ENCODE measurements around the gene ARHGEF19.
"Not testable (repeated sequence)": the region's sequence is repeated elsewhere in the genome, so short reads cannot be mapped to it uniquely, and the experiment has no call there.

ARHGEF19 gene

GRCh38 chr1:16243936-16244649 lies 31.6 kb upstream of the ARHGEF19 start:
- peak; percentile 86 for DNase-seq

GRCh38 chr1:16243215-16243610 lies 30.8 kb upstream of the ARHGEF19 start:
- DNase-seq, result no peak

GRCh38 chr1:16242556-16243214 lies 30.2 kb upstream of the ARHGEF19 start:
- DNase-seq, result no peak

DNA sequence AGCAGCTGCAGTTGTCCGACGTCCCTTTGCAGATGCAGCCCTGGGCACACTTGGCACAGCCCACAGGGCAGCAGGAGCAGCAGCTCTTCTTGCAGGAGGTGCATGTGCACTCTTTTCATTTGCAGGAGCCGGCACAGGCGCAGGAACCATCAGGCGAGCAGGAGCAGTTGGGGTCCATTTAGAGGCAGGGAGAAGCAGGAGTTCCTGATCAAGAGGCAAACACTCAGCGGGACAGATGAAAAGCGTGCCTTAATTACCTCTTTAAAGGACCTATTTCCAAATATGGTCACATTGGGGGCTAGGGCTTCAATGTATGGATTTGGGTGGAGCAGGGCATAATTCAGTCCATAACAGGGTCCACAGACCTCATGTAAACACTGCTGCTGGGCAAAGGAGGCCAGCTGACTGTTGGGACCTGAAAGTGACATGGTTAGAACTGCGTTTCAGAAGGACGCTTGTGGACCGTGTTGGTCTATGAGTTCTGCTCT lies 28.8 kb upstream of the ARHGEF19 start:
- no peak for DNase-seq

- no peak for DNase-seq
Observed at GRCh38 chr1:16239972-16240491, 27.6 kb upstream of the ARHGEF19 start.

DNA sequence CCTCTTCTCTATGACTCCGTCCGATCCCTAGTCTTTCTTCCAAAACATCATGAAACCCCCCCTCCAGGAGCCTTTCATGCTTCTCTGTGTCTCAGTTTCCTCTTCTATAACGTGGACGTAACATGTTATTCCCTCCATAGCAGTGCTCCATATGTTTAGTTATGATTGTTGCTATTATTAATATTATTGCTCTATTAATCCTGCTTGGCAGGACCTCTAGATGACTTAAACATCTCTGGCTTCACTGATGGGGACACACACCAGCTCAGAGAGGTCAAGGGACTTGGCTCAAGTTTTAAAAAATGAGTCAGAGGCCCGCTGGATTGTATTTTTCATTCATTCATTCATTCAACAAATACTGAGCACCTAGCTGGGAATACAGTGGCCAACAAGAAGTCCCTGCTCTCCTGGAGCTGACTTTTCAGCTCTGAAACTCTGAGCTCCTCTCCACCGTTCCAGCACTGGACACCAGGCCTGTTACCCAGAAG lies 24.9 kb upstream of the ARHGEF19 start:
- DNase-seq, result no peak

GRCh38 chr1:16236511-16237342 lies 24.3 kb upstream of the ARHGEF19 start, which contains the start of gene CPLANE2:
TSS of gene CPLANE2 (minus strand) at chr1:16237183. CDS start at chr1:16236742, 441 bp downstream.
- DNase-seq, result peak; percentile 99

DNA sequence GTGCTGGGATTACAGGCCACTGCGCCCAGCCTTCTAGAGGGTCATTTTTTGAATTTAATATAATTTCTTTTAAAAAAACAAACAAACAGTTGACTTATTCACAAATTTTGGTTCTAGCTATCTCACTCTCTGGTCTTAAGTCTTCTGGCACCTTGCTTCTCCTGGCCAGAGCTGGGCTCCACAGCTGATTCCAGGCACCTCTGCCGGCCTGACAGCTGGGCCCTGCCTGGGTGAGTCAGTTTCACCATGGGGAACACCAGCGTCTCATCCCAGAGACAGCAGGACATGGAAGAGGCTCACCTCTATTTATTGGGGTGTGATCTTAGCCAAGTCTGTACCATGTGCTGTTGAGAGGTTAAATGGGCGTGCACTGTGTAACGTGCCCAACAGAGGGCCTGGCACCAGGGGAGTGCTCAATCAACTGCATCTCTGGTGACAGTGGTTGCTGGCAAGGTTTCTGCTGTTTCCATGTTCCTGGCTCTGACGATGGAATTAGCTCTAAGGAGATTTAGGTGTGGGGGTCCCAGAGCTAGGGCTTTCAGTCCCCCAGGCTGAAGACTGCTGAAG lies 23.6 kb upstream of the ARHGEF19 start:
- DNase-seq, result peak; percentile 88

DNA sequence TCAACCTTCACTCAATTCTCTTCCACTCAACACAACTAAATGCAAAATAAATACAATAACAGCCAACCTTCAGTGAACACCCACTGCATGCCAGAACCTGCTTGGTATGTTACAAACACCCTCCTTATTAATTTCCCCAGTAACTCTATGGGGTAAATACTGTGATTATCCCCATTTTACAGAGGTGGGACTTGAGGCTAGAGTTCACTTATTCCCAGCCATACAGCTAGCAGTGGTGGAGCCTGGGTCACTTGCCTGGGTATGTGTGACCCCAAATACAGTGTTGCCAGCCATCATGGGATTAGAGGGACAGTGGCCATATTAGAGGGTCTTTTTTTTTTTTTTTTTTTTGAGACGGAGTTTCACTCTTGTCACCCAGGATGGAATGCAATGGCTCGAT lies 22.9 kb upstream of the ARHGEF19 start:
- no peak for DNase-seq

DNA sequence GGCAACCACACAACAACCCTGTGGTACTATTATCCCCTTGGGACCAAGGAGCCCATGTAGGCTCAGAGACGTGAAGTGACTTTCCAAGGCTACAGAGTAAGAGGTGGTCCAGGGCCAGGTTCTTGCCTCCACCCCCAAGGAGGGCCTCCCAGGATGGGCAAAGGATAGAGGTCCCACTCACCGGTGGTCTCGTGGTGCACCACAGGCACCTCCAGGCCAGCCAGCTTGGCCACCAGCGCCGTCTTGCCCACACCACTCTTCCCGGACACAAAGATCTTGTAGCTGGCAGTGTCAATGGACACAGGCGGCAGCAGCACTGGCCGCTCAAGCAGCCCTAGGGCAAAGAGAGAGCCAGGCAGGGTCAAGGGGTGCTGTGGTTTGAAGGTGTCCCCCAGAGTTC lies 21.0 kb upstream of the ARHGEF19 start:
- DNase-seq, result no peak

GRCh38 chr1:16232316-16232710 lies 19.9 kb upstream of the ARHGEF19 start:
- DNase-seq, result no peak

GRCh38 chr1:16231331-16232315 lies 19.2 kb upstream of the ARHGEF19 start:
- no peak for DNase-seq

DNA sequence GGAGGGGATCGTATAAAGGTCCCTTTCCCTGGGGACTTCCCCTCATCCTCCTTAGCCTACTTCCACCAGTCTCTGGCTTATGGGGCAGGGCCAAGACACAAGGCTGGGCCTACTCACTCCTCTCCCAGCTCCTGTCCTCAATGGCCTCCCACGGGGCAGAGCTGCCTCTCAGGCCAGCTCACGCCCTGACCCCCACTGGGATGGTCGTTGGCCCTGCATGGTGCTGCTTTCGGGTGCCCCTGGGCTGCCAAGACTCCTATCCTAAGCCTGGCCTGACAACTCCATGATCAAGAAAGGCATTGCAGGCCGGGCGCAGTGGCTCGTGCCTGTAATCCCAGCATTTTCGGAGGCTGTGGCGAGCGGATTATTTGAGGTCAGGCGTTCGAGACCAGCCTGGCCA lies 18.3 kb upstream of the ARHGEF19 start:
- no peak for DNase-seq

- no peak for DNase-seq
Observed at GRCh38 chr1:16229976-16230740, 17.7 kb upstream of the ARHGEF19 start.

DNA sequence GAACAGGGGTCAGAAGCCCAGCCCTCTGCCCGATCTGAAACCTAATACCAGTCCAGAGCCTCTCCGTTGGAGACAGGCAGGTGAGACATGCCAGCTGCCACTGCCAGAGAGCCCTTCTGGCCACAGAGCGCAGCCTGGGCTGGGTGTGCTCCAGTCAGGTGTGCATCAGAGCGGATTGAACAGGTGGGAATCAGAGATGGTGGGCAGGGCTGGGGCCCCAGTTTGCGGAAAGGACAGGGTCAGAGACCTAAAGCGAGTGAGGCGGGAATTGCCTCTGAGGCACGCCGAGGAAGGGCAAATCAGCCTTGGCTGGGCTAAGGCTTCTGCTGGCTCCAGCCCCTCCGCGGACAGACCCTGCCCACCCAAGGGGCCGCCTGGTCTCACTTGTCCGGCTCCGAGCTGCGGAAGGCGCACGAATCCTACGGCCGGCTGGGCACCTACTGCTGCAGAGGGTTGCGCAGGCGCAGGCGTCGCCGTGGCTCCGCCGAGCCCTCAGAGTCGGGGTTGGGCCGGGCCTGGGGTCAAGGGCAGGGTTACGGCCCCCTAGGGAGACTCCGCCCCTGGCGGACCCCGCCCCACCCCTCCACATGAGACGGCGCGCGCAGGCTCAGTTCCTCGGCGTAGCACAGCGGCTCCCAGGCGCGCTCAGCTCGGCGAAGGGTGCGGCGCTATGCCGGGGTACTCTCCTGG lies 14.2 kb upstream of the ARHGEF19 start:
- DNase-seq, result no peak

DNA sequence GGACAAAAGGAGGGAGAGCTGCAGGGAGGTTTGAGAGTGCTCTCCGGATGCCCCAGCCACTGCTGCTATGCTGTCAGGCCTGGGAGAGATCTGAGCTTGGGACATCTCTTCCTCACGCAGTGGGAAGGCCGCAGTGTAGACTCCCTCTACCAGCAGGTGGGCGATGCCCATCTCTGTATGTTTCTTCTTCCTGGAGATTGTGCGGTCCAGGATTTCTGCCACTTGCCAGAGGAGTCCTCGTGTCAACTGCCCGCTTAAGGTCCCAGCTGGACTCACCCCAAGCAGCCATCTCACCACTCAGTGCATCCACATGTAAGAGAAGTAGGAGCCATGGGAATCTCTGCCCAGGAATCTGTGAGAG lies 13.7 kb upstream of the ARHGEF19 start:
- no peak for DNase-seq

- DNase-seq, result no peak
Observed at GRCh38 chr1:16224472-16224871, 12.0 kb upstream of the ARHGEF19 start.

DNA sequence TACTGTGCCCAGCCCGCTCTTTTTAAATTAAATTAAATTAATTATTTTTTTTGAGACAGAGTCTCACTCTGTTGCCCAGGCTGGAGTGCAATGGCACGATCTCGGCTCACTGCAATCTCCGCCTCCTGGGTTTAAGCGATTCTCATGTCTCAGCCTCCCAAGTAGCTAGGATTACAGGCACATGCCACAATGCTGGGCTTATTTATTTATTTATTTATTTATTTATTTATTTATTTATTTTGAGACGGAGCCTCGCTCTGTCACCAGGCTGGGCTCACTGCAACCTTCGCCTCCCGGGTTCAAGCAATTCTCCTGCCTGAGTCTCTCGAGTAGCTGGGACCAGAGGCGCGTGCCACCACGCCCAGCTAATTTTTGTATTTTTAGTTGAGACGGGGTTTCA lies 10.3 kb upstream of the ARHGEF19 start:
- DNase-seq, result not testable (repeated sequence)

GRCh38 chr1:16221499-16221898 lies 9.0 kb upstream of the ARHGEF19 start:
- no peak for DNase-seq

DNA sequence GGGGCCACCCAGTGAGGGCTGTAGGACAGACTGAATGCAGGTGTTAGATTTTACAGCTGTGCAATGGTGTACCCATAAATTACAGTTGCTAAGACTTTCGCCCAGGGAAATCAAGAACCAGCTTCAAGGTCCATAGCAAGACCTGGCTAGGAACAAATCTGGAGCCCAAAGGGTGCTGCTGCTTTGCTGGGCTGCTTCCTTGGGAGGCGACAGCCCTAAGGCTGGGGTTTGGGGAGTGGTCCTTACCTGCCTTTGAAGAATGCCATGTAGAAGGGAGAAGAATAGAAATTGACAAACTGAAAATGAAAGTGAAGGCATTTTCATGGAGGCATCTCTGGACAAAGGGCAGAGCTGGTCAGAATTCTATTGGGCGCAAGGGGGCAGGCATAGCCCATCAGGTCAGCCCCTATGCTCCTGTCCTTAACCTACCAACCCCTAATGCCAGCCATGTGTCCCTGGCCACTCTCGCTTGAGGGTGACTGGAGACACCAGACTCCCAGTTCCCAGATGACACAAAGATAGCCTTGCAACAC lies 7.6 kb upstream of the ARHGEF19 start:
- DNase-seq, result no peak

Data from RPMI8226 (cell line).